ENCODE results near the gene NRG2. TPM values are rescaled to one million over a fixed set of nuclear protein-coding genes. Genes with fewer than 3 reads are reported as not detected.

Gene NRG2
- total RNA-seq, 3 donors from 2014 or later (not counting 1 experiment from before 2014, with no cell fraction given) = 0.21 to 0.50 (median 0.40) TPM

DNA sequence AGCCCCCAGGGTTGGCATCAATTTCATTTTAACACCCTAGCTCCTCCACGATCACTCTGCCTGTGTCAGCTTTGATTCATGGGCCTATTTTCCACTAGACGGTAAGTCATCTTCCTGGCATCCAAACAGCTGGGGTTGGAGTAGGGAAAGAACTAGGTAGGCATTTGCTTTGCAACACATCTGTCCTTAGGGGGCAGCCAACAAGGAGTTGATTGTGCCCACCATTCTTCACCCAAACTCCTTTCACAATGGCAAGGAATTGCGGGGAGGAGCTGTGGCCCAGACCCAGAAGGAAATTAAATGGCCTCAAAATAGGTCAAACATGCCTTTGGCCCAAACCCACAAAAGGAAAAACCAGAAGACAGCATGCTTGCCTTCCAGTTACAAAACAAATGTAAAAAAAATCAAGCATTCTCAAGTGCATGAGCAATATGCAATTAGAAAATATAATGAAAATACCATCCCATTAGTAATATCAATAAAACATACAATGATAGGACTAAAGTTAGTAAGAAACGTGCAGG, 71.8 kb downstream of the NRG2 start:
- Histone ChIP-seq H3K27me3 (ENCODE audit: control insufficient read depth, insufficient read depth, low read length) (peaks cover 9% of the 10 kb centered on the region), H3K27ac (ENCODE audit: low read length) (no peak overlapping the region), H3K4me3 (ENCODE audit: low read length) (no peak overlapping the region), H3K9me3 (ENCODE audit: control insufficient read depth, insufficient read depth, low read length) (no peaks in the 10 kb centered on the region), H3K4me1 (ENCODE audit: control insufficient read depth, insufficient read depth, low read length) (peaks cover 3% of the 10 kb centered on the region), H3K36me3 (ENCODE audit: control insufficient read depth, insufficient read depth, low read length) (no peaks in the 10 kb centered on the region)
- Mint-ChIP-seq H3K36me3 (no peaks in the 10 kb centered on the region), H3K27me3 (ENCODE audit: low read depth in 2 of 2) (peaks cover 9 to 32% of the 10 kb centered on the region in 2 donors), H3K27ac (no peak overlapping the region), H3K4me1 (no peaks in the 10 kb centered on the region), H3K4me3 (no peak overlapping the region), H3K9me3 (no peaks in the 10 kb centered on the region)
- intact Hi-C loops (cut with micrococcal nuclease) = no loop called here
- no peak for ATAC-seq
- 92% methylated on average over 3 of the region's 4 CpGs for WGBS (ENCODE audit: insufficient coverage)
- no peak for DNase-seq
- TF ChIP-seq, protein P1, sequence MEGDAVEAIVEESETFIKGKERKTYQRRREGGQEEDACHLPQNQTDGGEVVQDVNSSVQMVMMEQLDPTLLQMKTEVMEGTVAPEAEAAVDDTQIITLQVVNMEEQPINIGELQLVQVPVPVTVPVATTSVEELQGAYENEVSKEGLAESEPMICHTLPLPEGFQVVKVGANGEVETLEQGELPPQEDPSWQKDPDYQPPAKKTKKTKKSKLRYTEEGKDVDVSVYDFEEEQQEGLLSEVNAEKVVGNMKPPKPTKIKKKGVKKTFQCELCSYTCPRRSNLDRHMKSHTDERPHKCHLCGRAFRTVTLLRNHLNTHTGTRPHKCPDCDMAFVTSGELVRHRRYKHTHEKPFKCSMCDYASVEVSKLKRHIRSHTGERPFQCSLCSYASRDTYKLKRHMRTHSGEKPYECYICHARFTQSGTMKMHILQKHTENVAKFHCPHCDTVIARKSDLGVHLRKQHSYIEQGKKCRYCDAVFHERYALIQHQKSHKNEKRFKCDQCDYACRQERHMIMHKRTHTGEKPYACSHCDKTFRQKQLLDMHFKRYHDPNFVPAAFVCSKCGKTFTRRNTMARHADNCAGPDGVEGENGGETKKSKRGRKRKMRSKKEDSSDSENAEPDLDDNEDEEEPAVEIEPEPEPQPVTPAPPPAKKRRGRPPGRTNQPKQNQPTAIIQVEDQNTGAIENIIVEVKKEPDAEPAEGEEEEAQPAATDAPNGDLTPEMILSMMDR (IDR thresholded peaks at IDR 0.05) = no peak

DNA sequence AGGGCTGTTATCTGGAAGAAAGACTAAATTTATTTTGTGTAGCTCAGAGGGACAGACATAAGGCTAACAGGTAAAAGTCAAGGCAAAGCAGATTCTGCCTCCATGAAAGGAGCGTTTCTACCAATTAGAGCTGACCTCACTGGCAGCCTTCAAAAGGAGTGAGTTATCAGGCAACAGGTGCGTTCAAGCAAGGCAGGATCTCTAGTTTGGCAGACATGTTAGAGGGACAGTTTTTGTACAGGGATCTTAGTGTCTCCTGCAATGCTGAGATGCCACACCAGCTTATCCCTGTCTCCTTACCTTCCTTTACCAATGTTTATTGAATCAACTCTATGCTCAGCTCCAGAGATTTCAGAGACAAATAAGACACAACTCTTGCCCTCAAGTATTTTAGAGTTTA, 73.8 kb downstream of the NRG2 start:
- Histone ChIP-seq H3K27me3 (ENCODE audit: control insufficient read depth, insufficient read depth, low read length) (peaks cover 9% of the 10 kb centered on the region), H3K4me1 (ENCODE audit: control insufficient read depth, insufficient read depth, low read length) (peaks cover 3% of the 10 kb centered on the region), H3K36me3 (ENCODE audit: control insufficient read depth, insufficient read depth, low read length) (no peaks in the 10 kb centered on the region), H3K27ac (ENCODE audit: low read length) (no peak overlapping the region), H3K4me3 (ENCODE audit: low read length) (no peak overlapping the region), H3K9me3 (ENCODE audit: control insufficient read depth, insufficient read depth, low read length) (no peaks in the 10 kb centered on the region)
- TF ChIP-seq, protein P1 (IDR thresholded peaks at IDR 0.05) = no peak
- intact Hi-C loops (cut with micrococcal nuclease) = loop anchor here (2.0 to 5.0 kb wide), 2 partner anchors 67 to 187 kb away; no protein-coding TSS in a partner anchor
- H3K4me3 Mint-ChIP-seq = no peak overlapping the region
- H3K4me1 Mint-ChIP-seq = no peaks in the 10 kb centered on the region
- peaks cover 9 to 32% of the 10 kb centered on the region in 2 donors for H3K27me3 Mint-ChIP-seq (ENCODE audit: low read depth in 2 of 2)
- ATAC-seq (no peak), DNase-seq (no peak)
- no peaks in the 10 kb centered on the region for H3K36me3 Mint-ChIP-seq
- no peak overlapping the region for H3K27ac Mint-ChIP-seq
- 77% methylated on average over 2 of the region's 2 CpGs for WGBS (ENCODE audit: insufficient coverage)
- H3K9me3 Mint-ChIP-seq = no peaks in the 10 kb centered on the region

DNA sequence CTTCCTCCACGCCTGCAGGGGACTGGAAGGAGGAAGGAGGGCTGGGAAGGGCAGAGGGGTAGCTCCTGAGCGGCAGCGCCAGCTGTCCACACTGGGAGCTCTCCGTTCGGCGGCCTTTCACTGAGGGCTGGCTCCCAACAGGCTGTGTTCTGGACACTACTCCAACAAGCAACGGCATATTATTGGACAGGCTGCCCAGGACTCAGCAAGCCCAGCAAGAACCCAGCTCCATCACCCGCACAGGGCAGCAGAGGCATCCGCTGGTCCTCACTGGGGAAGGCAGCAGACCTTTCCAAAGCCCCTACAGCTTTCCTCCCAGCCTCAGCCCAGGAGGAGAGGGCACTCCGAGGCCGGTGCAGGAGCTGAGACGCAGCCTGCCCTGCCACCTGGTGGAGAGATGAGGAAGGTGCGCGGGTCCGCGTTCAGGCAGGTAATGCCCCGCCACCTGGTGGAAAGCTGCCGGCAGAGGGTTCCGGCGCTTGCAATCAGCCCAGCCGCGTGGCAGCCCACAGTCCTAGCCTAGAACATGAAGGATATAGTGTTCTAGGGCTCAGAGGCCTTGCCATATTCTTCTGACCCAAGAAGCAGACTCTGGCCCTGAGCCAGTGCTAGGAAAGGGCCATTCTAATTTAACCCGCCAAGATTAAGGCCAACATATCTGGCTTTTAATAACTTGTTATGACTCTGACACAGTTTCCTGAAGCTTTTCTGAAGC, 74.4 kb downstream of the NRG2 start:
- no peaks in the 10 kb centered on the region for H3K36me3 ChIP-seq (ENCODE audit: control insufficient read depth, insufficient read depth, low read length)
- peaks cover 3% of the 10 kb centered on the region for H3K4me1 ChIP-seq (ENCODE audit: control insufficient read depth, insufficient read depth, low read length)
- no peaks in the 10 kb centered on the region for H3K36me3 Mint-ChIP-seq
- WGBS (ENCODE audit: insufficient coverage) = 30% methylated on average over 23 of the region's 23 CpGs
- H3K9me3 ChIP-seq (ENCODE audit: control insufficient read depth, insufficient read depth, low read length) = no peaks in the 10 kb centered on the region
- H3K27ac ChIP-seq (ENCODE audit: low read length) = no peak overlapping the region
- intact Hi-C loops (cut with micrococcal nuclease) = loop anchor here (1.0 to 5.0 kb wide), 4 partner anchors 66 to 188 kb away; no protein-coding TSS in a partner anchor
- ATAC-seq = peak; percentile 97 to 100 (median 100)
- DNase-seq = peak; percentile 88 to 91
- peaks cover 9% of the 10 kb centered on the region for H3K27me3 ChIP-seq (ENCODE audit: control insufficient read depth, insufficient read depth, low read length)
- no peaks in the 10 kb centered on the region for H3K9me3 Mint-ChIP-seq
- H3K4me1 Mint-ChIP-seq = no peaks in the 10 kb centered on the region
- TF ChIP-seq, protein P1 (IDR thresholded peaks at IDR 0.05) = peak; percentile 100
- no peak overlapping the region for H3K27ac Mint-ChIP-seq
- no peak overlapping the region for H3K4me3 ChIP-seq (ENCODE audit: low read length)
- no peak overlapping the region for H3K4me3 Mint-ChIP-seq
- H3K27me3 Mint-ChIP-seq (ENCODE audit: low read depth in 2 of 2) = peaks cover 9 to 28% of the 10 kb centered on the region in 2 donors
